Measurements from ENCODE around the gene ADAT2. TPM values are rescaled to one million over a fixed set of nuclear protein-coding genes. Genes with fewer than 3 reads are reported as not detected.

ADAT2 gene
- total and polyA plus RNA-seq, 2 donors (not counting 3 experiments of a cell fraction or from before 2014, with no cell fraction given), result 5.4 to 9.8 TPM

GRCh38 chr6:143385636-143386035 is 64.9 kb downstream of the ADAT2 start:
- no peaks in the 10 kb centered on the region for H3K79me2 ChIP-seq (ENCODE audit: control insufficient read depth, insufficient read depth, low read length)
- no TSS peak for BruUV-seq (replicated peaks)
- peaks cover 5 to 12% of the 10 kb centered on the region in 2 experiments for H3K27me3 ChIP-seq (ENCODE audit: control insufficient read depth in 2 of 2, insufficient read depth in 2 of 2, low read length in 2 of 2)
- H2AFZ ChIP-seq (ENCODE audit: low read depth, low read length), result no peak overlapping the region
- no peaks in the 10 kb centered on the region for H3K9me3 ChIP-seq (replicated peaks; ENCODE audit: control insufficient read depth, insufficient read depth, low read length)
- no peak overlapping the region for H3K4me3 ChIP-seq (replicated peaks in 1 of 3; ENCODE audit: insufficient read depth in 1 of 3, low read depth in 1 of 3, low read length in 3 of 3)
- H4K20me1 ChIP-seq (replicated peaks; ENCODE audit: control insufficient read depth, extremely low read depth, insufficient read depth, low read length), result no peaks in the 10 kb centered on the region
- no peak for FAIRE-seq
- no peaks in the 10 kb centered on the region for H3K4me1 ChIP-seq (ENCODE audit: control insufficient read depth, extremely low read depth, insufficient read depth, low read length)
- CTCF ChIA-PET, result no interaction called here
- no peaks in the 10 kb centered on the region for H3K36me3 ChIP-seq (ENCODE audit: control insufficient read depth in 2 of 2, extremely low read depth in 1 of 2, insufficient read depth in 2 of 2, low read length in 2 of 2)
- TF ChIP-seq POLR2A (IDR thresholded peaks at IDR 0.05; ENCODE audit: low read depth, low read length) (no peak), JUN (IDR thresholded peaks at IDR 0.05; ENCODE audit: borderline replicate concordance, insufficient read depth, insufficient read length, low read depth) (no peak), POLR2AphosphoS5 (IDR thresholded peaks at IDR 0.05; ENCODE audit: insufficient read depth, low read depth, low read length) (no peak), CTCF (IDR thresholded peaks at IDR 0.05; ENCODE audit: extremely low read depth in 1 of 2, insufficient read depth in 1 of 2, low read depth in 1 of 2, low read length in 2 of 2) (no peak), GATA2 (IDR thresholded peaks at IDR 0.05; ENCODE audit: insufficient read depth, insufficient read length, low read depth, low read length) (no peak), MAX (IDR thresholded peaks at IDR 0.05; ENCODE audit: insufficient read depth, insufficient read length) (no peak), FOS (IDR thresholded peaks at IDR 0.05; ENCODE audit: borderline replicate concordance, insufficient read depth, low read length) (no peak), EZH2 (IDR thresholded peaks at IDR 0.05; ENCODE audit: borderline replicate concordance, low read depth, low read length, severe bottlenecking) (no peak), MYC (IDR thresholded peaks at IDR 0.05; ENCODE audit: low read depth, low read length) (no peak)
- H3K4me2 ChIP-seq (ENCODE audit: insufficient read depth, low read length), result no peak overlapping the region
- no peak overlapping the region for H3K27ac ChIP-seq (ENCODE audit: insufficient read depth, low read depth, low read length)
- dilution Hi-C loops (cut with MboI; ENCODE audit: extremely low pct_ligation_motif_present, low sequenced_read_pairs), result no loop called here
- DNase-seq (ENCODE audit: low read depth, low spot score), result no peak
- H3K9ac ChIP-seq (replicated peaks; ENCODE audit: extremely low read depth, insufficient read depth, low read length), result no peak overlapping the region
- H3K9me1 ChIP-seq (replicated peaks; ENCODE audit: control insufficient read depth, extremely low read depth, insufficient read depth, low read length), result no peaks in the 10 kb centered on the region
- POLR2A ChIA-PET, result interaction anchor here (0.7 kb wide), 1 partner anchor 42 kb away, joined by 3 read pairs; no protein-coding TSS in a partner anchor
- intact Hi-C loops (cut with micrococcal nuclease), result no loop called here
